Measurements from ENCODE around the gene CNN2.

DNA sequence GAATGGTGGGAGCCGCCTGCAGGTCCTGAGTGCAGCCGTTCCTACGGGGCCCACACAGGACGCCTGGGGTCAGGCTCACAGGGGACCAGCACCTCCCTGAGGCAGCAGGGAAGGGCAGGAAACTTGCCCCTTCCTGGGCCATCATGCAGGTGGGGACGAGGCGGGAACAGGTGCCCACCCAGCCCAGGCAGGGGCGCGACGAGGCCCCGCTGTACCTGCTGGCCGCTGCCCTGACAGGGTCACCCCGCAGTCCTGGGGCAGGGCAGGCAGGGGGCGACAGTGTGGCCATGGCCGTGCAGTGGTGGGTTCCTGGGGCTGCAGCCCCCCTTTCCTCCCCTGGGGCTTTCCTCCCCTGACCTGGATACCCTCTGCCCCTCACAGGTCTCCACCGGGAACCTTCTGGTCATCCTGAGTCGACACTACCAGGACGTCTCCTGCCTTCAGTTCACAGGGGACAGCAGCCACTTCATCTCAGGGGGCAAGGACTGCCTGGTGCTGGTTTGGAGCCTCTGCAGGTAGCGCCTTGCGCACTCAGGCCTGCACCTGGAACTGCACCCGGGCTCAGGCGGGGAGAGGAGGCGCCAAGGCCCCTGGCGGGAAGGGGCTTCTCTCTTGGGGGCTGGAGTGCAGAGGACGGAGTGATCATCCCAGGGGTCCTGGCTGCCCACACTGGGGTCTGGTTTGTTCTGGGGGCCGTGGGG is 36.9 kb upstream of the CNN2 start:
- TF ChIP-seq POLR2AphosphoS5 (IDR thresholded peaks at IDR 0.05; ENCODE audit: low read depth) (no peak), CTCF (IDR thresholded peaks at IDR 0.05; ENCODE audit: insufficient read depth, low read length) (no peak), GABPA (IDR thresholded peaks at IDR 0.05; ENCODE audit: low read depth) (no peak)

All from HL-60 (cell line).